ENCODE measurements around the gene PPP1R36. TPM values are rescaled to one million over a fixed set of nuclear protein-coding genes. Genes with fewer than 3 reads are reported as not detected.

PPP1R36 gene
- total and polyA plus RNA-seq, 12 donors: 0.27 to 2.2 (median 0.93) TPM

- H3K27me3 ChIP-seq: no peaks in the 10 kb centered on the region
- H3K4me3 ChIP-seq: no peak overlapping the region
- H3K36me3 ChIP-seq (replicated peaks in 1 of 2): no peaks in the 10 kb centered on the region
- no peak for DNase-seq
- TF ChIP-seq POLR2A (IDR thresholded peaks at IDR 0.05) (no peak), CTCF (IDR thresholded peaks at IDR 0.05) (no peak)
- H3K27ac ChIP-seq: no peak overlapping the region
- intact Hi-C loops (cut with DNase I): no loop called here
- no peaks in the 10 kb centered on the region for H3K9me3 ChIP-seq (replicated peaks in 1 of 3)
- WGBS, 4 donors: 94 to 96% (median 95%) methylated on average over 6 of the region's 6 CpGs
- peaks cover 2 to 4% of the 10 kb centered on the region in 2 donors for H3K4me1 ChIP-seq (replicated peaks in 1 of 2)
These were observed 24.8 kb downstream of the PPP1R36 start for GRCh38 chr14:64574371-64575107.

- no peaks in the 10 kb centered on the region for H3K4me1 ChIP-seq (replicated peaks in 1 of 2)
These were observed 27.4 kb downstream of the PPP1R36 start for GRCh38 chr14:64577211-64577610.

GRCh38 chr14:64580467-64580866 is 30.7 kb downstream of the PPP1R36 start:
- DNase-seq: no peak
- no peak overlapping the region for H3K4me3 ChIP-seq
- H3K36me3 ChIP-seq (replicated peaks in 1 of 2): no peaks in the 10 kb centered on the region
- no peaks in the 10 kb centered on the region for H3K27me3 ChIP-seq
- 75 to 81% (median 77%) methylated on average over 7 of the region's 7 CpGs for WGBS, 4 donors
- H3K27ac ChIP-seq: no peak overlapping the region
- TF ChIP-seq CTCF (IDR thresholded peaks at IDR 0.05): no peak
- TF ChIP-seq POLR2A (IDR thresholded peaks at IDR 0.05): no peak
- intact Hi-C loops (cut with DNase I): no loop called here
- H3K4me1 ChIP-seq (replicated peaks in 1 of 2): no peaks in the 10 kb centered on the region
- H3K9me3 ChIP-seq (replicated peaks in 1 of 3): no peaks in the 10 kb centered on the region

More at GRCh38 chr14:64577211-64577610, 27.4 kb downstream of the PPP1R36 start:
- intact Hi-C loops (cut with DNase I): no loop called here
- H3K27me3 ChIP-seq: no peaks in the 10 kb centered on the region
- no peaks in the 10 kb centered on the region for H3K9me3 ChIP-seq (replicated peaks in 1 of 3)
- no peaks in the 10 kb centered on the region for H3K36me3 ChIP-seq (replicated peaks in 1 of 2)
- WGBS, 4 donors: 76 to 97% (median 88%) methylated on average over 5 of the region's 5 CpGs
- no peak overlapping the region for H3K27ac ChIP-seq
- no peak overlapping the region for H3K4me3 ChIP-seq
- TF ChIP-seq POLR2A (IDR thresholded peaks at IDR 0.05): no peak
- DNase-seq: no peak

- Histone ChIP-seq H3K9me3 (replicated peaks in 1 of 3) (no peaks in the 10 kb centered on the region), H3K4me1 (replicated peaks in 1 of 2) (no peaks in the 10 kb centered on the region), H3K27me3 (no peaks in the 10 kb centered on the region), H3K4me3 (no peak overlapping the region), H3K27ac (no peak overlapping the region), H3K36me3 (replicated peaks in 1 of 2) (no peaks in the 10 kb centered on the region)
- no peak for TF ChIP-seq CTCF (IDR thresholded peaks at IDR 0.05)
- TF ChIP-seq POLR2A (IDR thresholded peaks at IDR 0.05): no peak
- no peak for DNase-seq
- 68 to 82% (median 76%) methylated on average over 2 of the region's 2 CpGs for WGBS, 4 donors
- intact Hi-C loops (cut with DNase I): no loop called here
These were observed 31.6 kb downstream of the PPP1R36 start for GRCh38 chr14:64581363-64581762.

- WGBS, 4 donors: 66 to 84% (median 81%) methylated on average over 5 of the region's 5 CpGs
- DNase-seq: no peak
- H3K4me1 ChIP-seq (replicated peaks in 1 of 2): no peaks in the 10 kb centered on the region
- TF ChIP-seq POLR2A (IDR thresholded peaks at IDR 0.05) (no peak), CTCF (IDR thresholded peaks at IDR 0.05) (no peak)
- intact Hi-C loops (cut with DNase I): no loop called here
- H3K4me3 ChIP-seq: no peak overlapping the region
- H3K9me3 ChIP-seq (replicated peaks in 1 of 3): no peaks in the 10 kb centered on the region
- no peaks in the 10 kb centered on the region for H3K36me3 ChIP-seq (replicated peaks in 1 of 2)
- H3K27me3 ChIP-seq: no peaks in the 10 kb centered on the region
- no peak overlapping the region for H3K27ac ChIP-seq
These were observed 32.1 kb downstream of the PPP1R36 start for GRCh38 chr14:64581817-64582216.

All from adrenal gland (tissue), 12 donors.